Measurements from ENCODE around the gene AKNA.

AKNA gene

DNA sequence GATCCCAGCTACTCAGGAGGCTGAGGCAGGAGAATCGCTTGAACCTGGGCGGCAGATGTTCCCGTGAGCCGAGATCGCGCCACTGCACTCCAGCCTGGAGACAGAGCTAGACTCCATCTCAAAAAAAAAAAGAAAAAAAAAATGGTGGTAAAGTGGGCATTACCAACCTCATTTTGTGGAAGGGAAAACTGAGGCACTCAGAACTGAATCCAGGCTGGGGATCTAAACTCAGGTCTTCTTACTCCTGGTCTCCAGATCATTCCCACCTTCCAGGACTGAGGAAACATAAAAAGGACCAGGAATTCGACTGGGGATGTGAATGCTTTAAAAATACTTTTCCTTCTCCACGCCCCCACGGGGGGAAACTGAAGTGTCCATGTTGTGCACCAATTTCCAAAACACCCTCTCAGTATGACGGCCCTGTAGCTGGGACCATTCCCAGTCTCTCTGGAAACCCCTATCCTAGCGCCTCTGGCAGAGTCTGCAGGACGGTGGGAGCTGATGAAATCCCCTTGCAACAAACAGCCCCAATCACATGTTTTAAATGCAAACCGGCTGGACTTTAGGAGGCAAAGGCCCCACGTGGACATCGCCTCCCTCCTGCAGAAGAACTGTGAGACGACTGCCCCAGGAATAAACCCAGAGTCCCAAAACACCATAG, 8.9 kb upstream of the AKNA start:
- no peak for DNase-seq (ENCODE audit: low read depth)

DNA sequence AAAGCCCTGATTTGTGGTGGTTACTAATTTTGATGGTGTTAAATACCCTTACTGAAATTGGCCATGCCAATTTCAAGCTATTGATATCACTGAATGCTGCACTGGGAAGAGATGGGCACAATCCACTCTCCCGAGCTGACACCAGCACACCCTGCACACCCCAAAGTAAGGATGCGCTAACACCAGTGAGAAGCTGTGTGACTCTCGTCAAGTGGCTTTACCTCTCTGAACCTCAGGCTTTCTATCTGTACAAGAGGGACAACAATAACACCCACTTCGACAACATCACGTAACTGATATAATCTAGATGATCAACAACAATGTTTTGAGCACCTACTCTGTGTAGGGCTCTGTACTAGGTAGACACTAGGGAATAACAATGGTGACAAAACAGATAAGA, 8.0 kb upstream of the AKNA start:
- no peak for DNase-seq (ENCODE audit: low read depth)

DNA sequence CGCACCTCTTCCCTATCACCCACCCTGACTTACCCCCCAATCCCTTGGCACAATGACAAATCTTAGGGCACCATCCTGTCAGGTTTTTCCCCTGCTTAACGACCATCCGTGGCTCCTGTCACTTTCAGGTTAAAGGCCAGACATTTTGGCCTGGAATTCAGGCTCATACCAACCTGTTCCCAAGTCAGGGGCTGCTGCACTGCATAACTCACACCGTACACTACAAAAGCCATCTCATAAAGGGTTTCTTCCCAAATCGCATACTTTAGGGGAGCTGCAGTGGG, 7.5 kb upstream of the AKNA start:
- no peak for DNase-seq (ENCODE audit: low read depth)

DNA sequence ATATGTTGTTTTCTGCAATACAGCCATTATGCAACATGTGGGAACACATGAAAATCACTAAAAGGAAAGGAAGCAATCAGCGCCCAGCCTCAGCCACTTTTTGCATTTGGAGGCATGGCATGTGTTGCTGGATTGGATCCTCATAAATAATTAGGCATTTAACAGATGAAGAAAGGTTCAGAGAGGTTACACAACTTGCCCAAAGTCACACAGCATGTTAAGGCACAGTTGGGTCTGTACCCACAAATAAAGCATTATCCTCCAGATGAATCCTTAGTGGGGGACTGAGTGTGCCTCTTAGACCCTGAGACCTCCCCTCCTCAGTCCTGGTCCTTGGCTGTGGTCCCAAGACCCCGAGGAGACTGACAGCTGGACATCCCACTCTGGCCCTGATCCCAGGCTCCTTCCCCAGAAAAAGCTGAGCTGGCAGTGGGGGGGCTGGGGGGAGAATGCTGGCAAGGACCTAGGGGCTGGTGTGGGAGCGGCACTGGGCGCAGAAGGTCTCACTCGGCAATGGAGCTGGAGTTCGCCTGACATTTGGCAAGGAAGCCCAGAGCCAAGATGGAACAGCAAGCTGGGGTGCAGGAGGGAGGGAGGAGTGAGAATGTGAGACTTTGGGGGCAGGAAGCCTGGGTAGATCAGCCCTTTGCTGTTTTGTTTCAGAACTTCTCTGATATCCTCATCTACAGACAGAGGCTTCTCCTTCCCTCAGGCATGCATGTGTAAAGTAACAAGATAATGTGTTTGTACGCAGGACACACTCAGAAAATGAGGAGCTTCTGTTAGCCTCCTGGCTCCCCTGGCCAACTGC, 6.9 kb upstream of the AKNA start:
- DNase-seq (ENCODE audit: low read depth) = no peak

DNA sequence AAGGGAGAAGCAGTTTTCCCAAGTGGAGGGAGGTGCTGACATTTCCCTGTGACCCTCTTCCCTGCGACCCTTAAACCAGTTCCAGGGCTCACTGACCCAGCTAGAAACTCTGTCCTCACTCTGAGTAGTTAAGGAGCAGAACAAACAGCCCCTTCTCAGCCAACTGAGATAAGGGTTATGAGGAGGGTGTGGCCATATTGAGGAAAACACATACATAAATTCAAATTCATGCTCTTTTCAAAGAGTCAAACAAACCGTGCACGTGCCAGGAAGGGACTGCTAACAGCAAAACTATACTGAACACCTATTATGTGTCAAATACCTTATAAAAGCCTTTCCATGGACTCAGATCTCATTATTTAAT, 4.9 kb upstream of the AKNA start:
- no peak for DNase-seq (ENCODE audit: low read depth)

DNA sequence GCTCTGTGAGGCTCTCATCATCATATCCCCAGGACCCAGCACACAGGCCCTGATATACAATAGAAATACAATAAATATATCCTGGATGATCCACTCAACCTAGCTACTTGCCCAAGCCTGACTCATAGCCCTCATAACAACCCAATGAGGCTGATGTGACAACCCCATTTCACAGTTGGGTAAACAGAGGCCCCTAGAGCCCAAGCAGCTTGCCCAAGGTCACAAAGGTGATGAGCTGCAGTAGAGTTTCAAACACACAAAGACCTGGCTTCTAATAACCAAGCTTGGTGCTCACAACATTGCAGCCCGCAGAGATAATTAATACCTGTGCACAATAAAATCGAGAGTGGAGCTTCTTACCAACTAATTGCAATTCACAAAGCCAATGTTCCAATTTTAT, 3.2 kb upstream of the AKNA start:
- DNase-seq (ENCODE audit: low read depth) = no peak

DNA sequence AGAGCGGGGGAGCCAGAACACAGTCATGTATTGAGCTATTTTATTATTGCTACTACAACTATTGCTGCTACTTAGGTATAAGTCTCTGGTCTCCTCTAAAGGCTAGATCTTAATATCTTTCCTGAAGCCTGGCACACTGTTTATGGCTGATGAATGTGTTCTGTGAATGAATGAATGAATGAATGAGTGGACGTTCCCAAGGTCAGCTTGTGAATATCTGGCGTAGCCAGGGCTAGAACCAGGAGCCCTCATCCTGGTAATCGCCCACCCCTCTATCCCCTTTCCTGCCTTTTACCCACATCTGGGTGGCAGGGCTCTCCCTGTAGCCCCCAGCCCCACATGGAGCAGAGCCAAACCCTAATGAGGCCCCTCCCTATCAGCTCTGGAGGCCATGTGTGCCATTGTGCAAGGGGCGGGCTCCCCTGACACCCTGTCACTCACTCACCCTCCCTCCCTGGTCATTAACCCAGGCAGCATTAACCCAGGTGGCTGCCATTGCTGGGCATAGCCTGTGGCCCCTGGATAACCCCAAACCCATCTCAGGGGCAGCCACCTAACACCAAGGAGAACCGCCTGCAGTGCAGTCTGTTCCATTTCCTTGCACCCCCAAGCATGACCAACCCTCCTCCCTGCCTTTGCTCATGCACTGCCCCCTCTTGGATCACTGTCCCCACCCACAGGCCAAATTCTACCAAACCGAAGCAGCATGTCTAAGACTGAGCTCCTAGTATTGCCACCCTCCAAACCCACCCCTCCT, 2.0 kb upstream of the AKNA start:
- no peak for DNase-seq (ENCODE audit: low read depth)

DNA sequence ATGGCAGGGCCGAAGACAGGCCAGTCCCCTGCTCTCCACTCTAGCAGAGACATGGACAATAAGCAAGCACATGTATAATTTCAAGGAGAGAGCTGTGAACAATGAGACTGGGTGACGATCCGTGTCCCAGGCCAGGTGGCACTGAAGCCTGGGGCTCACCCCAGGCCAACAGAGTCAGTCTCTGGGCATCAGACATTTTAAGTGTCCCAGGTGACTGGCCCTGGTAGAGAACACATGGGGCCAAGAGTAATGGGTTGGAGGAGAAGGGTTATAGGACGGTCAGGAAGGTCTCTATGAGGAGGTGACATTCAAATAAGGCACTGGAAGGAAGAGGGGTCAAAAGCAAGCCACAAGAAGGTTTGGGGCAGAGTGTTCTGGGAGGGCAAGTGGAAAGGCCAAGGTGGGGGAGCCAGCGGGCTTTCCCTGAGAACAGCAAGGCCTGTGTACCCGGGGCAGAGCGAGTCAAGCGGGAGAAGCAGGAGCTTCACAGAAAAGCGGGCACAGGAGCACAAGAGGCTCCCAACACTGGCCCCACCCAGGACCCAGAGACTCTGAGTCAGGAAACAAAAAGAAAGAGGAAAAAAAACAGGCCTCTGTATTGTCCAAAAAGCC, 1.1 kb upstream of the AKNA start:
- no peak for DNase-seq (ENCODE audit: low read depth)

DNA sequence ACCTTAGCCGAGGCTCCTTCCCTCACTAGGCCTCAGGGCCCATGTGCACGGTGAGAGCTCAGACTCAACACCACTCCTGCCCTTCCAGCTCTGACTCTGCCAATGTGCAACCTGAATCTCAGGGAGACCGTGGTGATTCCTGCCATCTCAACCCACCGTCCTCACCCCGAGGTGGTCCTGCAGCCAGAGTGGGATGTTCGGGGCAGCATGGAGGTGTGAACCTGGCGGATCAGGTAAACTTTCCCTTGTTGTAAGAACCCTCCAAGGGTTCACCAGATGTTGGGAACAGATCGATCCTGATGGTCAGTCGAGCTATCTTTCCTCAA, 538 bp upstream of the AKNA start:
- no peak for DNase-seq (ENCODE audit: low read depth)

DNA sequence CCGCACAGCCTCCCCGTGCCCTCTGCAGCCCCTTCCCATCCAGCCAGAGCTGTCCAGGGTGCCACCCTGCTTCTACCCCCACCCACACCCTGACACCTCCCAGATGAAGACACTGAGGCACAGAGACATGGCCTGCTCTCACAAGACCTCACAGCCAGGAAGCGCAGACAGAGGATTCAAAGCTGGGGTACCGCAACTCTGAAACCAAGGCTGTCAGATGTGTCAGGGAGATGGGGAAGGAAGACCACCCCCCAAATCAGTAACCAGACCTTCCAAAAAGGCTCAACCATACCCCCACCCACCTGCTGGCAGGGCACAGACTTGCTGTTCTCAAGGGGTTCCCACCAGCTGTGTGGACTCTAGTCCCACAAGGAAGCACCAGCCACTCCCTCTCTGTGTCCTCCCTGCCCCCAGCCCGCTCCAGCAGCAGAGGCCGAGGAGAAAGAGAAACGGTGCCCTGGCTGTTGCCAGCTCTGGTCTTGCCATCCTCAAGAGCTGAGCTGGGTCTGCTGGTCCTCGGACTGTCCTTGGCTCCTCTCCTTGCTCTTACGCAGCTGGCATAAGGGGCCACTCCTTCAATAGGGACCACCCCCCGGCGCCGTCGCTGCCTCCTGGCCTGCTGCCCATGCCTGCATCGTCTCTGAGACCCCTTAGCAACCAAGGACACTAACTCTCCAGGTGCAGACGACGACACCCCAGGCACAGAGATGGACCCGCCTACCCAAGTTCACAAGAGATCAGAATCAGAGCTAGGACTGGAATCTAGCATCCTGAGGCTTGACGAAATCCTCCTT, 699 bp downstream of the AKNA start:
- DNase-seq (ENCODE audit: low read depth) = no peak

DNA sequence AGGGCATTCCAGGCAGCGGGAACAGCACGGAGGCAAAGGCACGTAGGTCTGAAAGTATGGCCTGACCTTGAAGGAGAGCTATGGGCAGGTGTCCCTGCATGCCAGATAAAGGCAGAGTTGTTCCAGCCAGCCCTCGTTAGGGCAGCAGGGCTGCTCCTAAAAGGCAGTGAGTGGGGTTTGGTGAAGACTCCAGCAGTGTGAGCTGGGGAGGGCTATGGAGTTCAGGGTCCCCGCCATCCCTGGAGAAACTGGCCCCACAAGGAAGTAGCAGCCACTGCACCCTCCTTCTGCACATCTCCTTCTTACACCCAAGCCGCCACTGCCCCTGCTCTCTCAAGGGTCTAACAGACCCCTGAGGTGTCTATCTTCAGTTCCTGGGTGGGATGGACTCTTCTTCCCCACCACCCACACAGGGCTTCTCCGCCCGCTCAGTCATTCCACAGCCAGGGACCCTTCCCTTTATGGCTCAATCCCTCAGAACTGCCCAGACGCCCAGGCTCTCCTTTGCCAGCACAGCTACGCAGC, 1.4 kb downstream of the AKNA start:
- DNase-seq (ENCODE audit: low read depth) = no peak

DNA sequence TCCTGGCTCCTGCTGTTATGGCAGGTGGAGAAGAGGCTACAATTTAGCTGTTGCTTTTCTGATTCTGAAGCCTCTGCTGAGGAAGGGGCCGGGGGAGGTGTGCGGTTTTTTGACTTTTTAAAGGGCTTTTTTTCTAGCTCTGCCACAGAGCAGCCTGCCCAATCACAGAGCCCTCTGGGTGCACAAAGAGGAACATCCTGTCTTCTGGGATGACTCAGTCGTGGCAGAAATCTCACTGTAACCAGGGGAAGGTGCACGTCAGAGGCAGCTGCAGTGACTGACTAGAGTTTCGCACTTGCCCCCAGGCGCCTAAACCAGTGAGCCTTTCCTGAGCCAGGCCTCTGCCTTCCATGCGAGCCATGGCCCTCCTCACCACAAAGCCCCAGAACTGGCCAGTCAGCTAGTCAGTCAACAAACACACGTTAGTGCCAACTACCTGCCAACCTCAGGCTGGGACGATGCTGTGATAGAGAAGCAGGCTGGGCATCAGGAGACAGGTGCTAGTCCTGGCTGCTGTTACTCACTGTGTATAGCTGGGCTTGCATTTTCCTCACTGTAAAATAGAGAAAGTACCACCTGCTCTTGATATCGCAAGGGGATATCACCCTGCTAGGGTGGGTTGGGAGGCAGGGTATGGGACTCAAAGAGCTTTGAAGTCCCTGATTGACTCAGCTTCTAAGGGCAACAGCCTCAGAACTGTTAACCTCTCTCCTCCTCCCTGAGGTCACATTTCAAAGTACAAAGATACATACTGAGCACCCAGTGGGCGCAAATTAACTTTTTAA, 2.2 kb downstream of the AKNA start:
- DNase-seq (ENCODE audit: low read depth) = no peak

DNA sequence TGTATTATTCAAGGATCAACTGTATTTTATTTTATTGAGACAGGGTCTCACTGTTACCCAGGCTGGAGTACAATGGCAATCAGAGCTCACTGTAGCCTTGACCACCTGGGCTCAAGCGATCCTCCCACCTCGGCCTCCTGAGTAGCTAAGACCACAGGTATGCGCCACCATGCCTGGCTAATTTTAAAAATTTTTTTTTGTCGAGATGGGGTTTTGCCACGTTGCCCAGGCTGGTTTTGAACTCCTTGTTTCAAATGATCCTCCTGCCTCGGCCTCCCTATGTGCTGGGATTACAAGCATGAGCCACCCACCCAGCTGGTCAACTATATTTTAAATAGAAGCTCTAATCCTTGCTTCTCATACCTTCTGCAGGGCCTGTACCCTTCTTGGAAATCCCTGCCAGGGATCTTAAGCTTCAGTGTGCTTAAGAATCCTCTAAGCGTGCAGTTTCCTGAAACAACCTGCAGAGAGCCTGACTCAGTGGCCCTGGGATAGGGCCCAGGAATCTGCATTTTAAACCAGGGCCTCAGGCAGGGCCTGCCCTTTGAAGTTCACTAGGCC, 2.9 kb downstream of the AKNA start:
- no peak for DNase-seq (ENCODE audit: low read depth)

DNA sequence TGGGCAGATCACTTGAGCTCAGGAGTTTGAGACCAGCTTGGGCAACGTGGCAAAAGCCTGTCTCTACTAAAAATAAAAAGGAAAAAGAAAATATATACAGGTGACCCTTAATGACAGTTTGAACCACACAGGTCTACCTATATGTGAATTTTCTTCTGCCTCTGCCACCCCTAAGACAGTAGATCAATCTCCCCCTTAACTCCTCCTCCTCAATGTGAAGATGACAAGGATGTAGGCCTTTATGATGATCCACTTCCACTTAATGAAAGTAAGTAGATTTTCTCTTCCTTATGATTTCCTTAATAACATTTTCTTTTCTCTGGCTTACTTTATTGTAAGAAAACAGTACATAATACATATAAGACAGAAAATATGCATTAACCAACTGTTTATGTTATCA, 3.4 kb downstream of the AKNA start:
- no peak for DNase-seq (ENCODE audit: low read depth)

DNA sequence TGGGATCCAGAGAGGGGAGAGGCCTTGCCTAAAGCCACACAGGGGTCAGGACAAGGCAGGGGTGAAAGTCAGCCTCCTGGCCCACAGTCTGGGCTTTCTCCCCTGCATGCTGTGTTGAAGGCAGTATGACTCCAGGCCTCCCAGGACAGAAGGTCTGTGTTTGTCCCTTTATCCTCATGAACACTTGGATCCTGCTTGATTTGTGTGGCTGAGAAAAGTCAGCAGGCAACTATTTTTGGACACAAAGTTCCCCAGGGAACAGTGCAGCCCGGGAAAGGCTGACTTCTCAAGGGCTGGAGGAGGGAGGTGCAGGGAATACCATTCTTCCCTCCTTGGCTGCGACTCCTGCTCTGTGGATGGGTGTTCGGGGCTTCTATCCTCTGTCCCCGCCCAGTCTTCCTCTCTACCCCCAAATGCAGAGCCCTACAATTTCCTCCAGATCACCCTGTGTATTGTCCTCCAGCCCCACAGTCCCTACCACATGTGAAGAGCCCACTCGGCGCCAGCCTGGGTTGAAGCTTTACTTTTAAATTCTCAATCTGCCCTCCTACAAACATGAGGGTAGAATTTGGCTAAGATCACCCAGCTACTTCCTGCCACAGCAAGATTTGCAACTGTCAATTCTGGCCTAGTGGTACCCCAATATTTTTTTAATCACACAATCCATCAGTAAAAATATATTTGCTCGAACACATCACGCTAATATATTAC, 4.1 kb downstream of the AKNA start:
- no peak for DNase-seq (ENCODE audit: low read depth)

DNA sequence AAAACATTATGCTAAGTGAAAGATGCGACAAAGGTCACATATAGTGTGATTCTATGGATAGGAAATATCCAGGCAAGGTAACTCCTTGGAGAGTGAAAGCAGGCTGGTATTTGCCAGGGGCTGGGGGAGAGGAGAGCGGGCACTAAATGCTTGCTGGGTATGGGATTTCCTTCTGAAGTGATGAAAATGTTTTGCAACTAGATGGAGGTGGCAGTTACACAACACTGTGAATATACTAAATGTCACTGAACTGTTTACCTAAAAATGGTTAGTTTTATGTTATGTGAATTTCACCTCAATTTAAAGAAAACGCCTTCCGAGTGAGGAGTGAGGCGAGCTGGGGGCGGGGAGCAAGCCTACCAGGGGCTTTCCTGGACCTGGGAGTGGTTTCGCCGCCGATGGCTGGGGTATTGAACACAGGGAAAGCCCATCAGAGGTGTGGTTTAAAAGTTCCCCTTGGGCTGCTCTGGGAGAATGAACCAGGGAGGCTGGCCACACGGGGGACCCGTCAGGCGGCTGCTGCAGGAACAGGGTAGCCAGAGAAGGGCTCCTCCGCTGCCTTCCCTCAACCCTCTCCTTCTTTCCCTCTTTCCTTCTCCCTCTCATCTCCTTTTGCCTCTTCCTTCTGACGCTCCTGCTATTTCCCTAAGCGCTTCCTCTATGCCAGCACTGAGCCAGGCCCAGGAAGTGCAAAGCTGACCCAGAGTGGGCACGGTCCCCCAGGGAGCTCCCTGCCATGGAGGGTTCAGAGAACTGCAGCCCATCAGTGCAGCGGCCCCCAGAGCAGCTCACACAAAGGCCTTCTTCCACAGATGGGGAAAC, 4.9 kb downstream of the AKNA start:
- no peak for DNase-seq (ENCODE audit: low read depth)

DNA sequence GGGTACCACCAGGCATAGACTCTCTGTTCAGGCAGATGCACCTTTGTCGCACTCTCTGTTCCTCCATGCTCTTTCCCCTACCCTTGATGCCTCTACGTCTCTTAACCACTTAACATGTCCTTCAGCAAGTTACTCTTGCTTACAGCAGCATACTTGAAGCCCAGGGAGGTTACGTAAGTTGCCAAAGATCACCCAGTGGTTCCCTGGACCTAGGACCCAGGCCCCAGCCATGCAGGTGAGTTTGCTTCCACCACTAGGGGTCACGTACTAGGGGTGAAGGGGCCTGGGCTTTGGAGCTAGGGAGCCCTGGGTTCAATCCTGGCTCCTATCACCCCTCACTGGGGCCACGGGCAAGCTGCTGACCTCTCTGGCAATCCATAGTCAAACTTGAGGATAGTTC, 8.9 kb downstream of the AKNA start:
- no peak for DNase-seq (ENCODE audit: low read depth)

DNA sequence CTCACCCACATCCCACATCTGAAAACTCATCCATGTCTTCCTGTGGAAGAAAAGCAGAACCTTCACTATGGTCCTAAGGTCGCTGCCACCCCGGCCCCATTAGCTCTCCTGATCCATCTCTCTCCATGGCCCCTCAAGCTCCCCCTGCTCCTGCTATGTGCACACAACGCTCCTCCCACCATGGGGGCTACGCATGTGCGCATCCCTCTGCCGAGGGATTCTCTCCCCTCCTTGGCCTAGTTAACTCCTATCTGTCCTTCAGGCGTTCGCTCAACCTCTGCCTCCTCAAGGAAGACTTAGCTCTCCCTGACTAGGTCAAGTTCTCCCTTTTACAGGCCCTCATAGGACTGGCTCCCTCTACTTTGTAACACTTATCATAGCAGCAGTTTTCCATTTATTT, 9.8 kb downstream of the AKNA start:
- DNase-seq (ENCODE audit: low read depth) = no peak
